Ishikawa (cell line): ENCODE results near the gene PRR18.

ENCODE experiments used
- CEBPB ChIP-seq: IDR thresholded peaks from 2 replicates; pipeline ENCODE4 v1.6.1; 2012
- CREB1 ChIP-seq: IDR thresholded peaks from 2 replicates; pipeline ENCODE4 v1.6.1; 2012; ENCODE audit warnings: low read depth
- EGR1 ChIP-seq: IDR thresholded peaks from 2 replicates; pipeline ENCODE4 v1.6.1; 2012
- EP300 ChIP-seq: IDR thresholded peaks from 2 replicates; pipeline ENCODE4 v1.6.1; 2012; ENCODE audit warnings: borderline replicate concordance
- FOXM1 ChIP-seq: IDR thresholded peaks from 2 replicates; pipeline ENCODE4 v1.6.1; 2012; ENCODE audit warnings: low read depth, borderline replicate concordance
- MAX ChIP-seq: IDR thresholded peaks from 2 replicates; pipeline ENCODE4 v1.6.1; 2012
- NFIC ChIP-seq: IDR thresholded peaks from 2 replicates; pipeline ENCODE4 v1.6.1; 2012
- RAD21 ChIP-seq: IDR thresholded peaks from 2 replicates; pipeline ENCODE4 v1.6.1; 2012; ENCODE audit warnings: low read depth
- TAF1 ChIP-seq: IDR thresholded peaks from 2 replicates; pipeline ENCODE4 v1.6.1; 2012; ENCODE audit warnings: low read depth, mild to moderate bottlenecking
- TCF12 ChIP-seq: IDR thresholded peaks from 2 replicates; pipeline ENCODE4 v1.6.1; 2012; ENCODE audit warnings: low read depth
- TEAD4 ChIP-seq: IDR thresholded peaks from 2 replicates; pipeline ENCODE4 v1.6.1; 2012
- USF1 ChIP-seq: IDR thresholded peaks from 2 replicates; pipeline ENCODE4 v1.6.1; 2012
- YY1 ChIP-seq: IDR thresholded peaks from 2 replicates; pipeline ENCODE4 v1.6.1; 2012; ENCODE audit warnings: low read depth
- ZBTB7A ChIP-seq: IDR thresholded peaks from 2 replicates; pipeline ENCODE4 v1.6.1; 2012; ENCODE audit warnings: low read depth
- TF ChIP-seq, protein P1 (sequence below): IDR thresholded peaks from 2 replicates; pipeline ENCODE4 v1.6.1; 2012; ENCODE audit warnings: low read depth, mild to moderate bottlenecking

PRR18 gene

DNA sequence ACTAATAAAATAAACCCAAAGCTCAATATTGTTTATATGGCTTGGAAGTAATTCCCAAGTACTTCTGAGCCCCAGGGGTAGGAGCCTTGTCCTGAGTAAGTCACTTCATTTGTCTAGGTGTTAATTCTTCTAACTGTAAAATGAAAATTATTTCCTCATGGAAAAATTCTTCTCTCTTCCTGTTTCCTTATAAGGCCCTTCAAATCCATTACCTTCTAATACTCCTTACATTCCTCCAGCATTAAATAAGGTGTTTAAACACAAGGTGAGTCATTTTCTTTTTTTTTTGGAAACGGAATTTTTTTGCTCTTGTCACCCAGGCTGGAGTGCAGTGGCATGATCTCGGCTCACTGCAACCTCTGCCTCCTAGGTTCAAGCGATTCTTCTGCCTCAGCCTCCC, 41.9 kb downstream of the PRR18 start:
- no peak for TF ChIP-seq EGR1
- no peak for TF ChIP-seq FOXM1
- TF ChIP-seq USF1, result no peak

DNA sequence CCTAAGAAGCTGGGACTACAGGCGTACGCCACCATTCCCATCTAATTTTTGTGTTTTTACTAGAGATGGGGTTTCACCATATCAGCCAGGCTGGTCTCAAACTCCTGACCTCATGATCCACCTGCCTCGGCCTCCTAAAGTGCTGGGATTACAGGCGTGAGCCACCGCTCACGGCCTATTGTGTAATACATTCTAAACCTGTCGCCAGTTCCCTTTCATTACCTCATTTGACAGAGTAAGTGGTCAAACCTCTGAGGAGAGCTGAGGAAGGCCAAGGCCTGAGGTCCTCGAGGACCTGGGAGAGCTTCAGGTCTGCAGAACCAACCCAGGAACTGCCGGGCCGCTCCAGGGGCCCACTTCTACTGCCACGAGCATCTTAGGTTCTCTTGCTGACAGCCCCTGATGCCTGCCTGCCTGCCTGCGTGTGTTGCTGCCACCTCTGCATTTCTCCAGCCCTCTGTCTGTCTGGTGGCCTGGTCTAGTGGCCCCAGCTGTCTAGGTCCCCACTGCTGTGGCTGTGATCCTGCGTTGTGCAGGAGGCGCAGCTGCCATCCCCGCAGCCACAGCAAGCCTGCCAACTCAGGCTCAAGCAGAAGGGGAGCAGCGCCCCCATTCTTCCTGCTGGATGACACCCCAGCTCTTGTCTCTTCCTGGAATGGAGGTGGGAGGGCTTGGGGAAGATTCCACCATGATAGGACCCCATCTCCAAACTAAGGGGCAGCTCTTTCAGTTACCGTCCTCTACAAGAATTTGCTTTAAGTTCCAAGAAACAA, 45.3 kb downstream of the PRR18 start:
- no peak for TF ChIP-seq TEAD4
- no peak for TF ChIP-seq MAX
- no peak for TF ChIP-seq YY1
- no peak for TF ChIP-seq CREB1
- no peak for TF ChIP-seq USF1
- TF ChIP-seq, protein P1, sequence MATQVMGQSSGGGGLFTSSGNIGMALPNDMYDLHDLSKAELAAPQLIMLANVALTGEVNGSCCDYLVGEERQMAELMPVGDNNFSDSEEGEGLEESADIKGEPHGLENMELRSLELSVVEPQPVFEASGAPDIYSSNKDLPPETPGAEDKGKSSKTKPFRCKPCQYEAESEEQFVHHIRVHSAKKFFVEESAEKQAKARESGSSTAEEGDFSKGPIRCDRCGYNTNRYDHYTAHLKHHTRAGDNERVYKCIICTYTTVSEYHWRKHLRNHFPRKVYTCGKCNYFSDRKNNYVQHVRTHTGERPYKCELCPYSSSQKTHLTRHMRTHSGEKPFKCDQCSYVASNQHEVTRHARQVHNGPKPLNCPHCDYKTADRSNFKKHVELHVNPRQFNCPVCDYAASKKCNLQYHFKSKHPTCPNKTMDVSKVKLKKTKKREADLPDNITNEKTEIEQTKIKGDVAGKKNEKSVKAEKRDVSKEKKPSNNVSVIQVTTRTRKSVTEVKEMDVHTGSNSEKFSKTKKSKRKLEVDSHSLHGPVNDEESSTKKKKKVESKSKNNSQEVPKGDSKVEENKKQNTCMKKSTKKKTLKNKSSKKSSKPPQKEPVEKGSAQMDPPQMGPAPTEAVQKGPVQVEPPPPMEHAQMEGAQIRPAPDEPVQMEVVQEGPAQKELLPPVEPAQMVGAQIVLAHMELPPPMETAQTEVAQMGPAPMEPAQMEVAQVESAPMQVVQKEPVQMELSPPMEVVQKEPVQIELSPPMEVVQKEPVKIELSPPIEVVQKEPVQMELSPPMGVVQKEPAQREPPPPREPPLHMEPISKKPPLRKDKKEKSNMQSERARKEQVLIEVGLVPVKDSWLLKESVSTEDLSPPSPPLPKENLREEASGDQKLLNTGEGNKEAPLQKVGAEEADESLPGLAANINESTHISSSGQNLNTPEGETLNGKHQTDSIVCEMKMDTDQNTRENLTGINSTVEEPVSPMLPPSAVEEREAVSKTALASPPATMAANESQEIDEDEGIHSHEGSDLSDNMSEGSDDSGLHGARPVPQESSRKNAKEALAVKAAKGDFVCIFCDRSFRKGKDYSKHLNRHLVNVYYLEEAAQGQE, result no peak
- no peak for TF ChIP-seq NFIC

- no peak for TF ChIP-seq RAD21
- TF ChIP-seq EGR1, result no peak
- TF ChIP-seq MAX, result no peak
- no peak for TF ChIP-seq USF1
- no peak for TF ChIP-seq TAF1
- TF ChIP-seq YY1, result no peak
- TF ChIP-seq NFIC, result no peak
- TF ChIP-seq CEBPB, result no peak
- no peak for TF ChIP-seq ZBTB7A
- TF ChIP-seq, protein P1, result no peak
- TF ChIP-seq FOXM1, result no peak
- TF ChIP-seq TEAD4, result no peak
- TF ChIP-seq CREB1, result no peak
These were observed 48.8 kb downstream of the PRR18 start for GRCh38 chr6:166259296-166259977.

- TF ChIP-seq RAD21, result no peak
- no peak for TF ChIP-seq FOXM1
- TF ChIP-seq TCF12, result no peak
- TF ChIP-seq EP300, result no peak
- TF ChIP-seq, protein P1, result no peak
- TF ChIP-seq MAX, result no peak
- TF ChIP-seq ZBTB7A, result no peak
- TF ChIP-seq EGR1, result no peak
- TF ChIP-seq USF1, result no peak
- no peak for TF ChIP-seq YY1
- TF ChIP-seq NFIC, result no peak
These were observed 49.3 kb downstream of the PRR18 start for GRCh38 chr6:166258854-166259276.
